Dendritic cell treated with granulocyte-macrophage colony-stimulating factor and Interleukin-4, amounts not matched to agents 40 ng/mL and 50 ng/mL, for 4 days (primary cell): ENCODE data around the gene TOR1B.
"Not testable (repeated sequence)": the region's sequence is repeated elsewhere in the genome, so short reads cannot be mapped to it uniquely, and the experiment has no call there.

ENCODE experiments used
- H3K27ac Mint-ChIP-seq: one replicate; pipeline ENCODE4 v1.8.0; 2022; ENCODE audit warnings: mild to moderate bottlenecking, mixed read lengths
- H3K27me3 Mint-ChIP-seq: one replicate; pipeline ENCODE4 v1.8.0; 2022; ENCODE audit warnings: mild to moderate bottlenecking, mixed read lengths
- H3K36me3 Mint-ChIP-seq: one replicate; pipeline ENCODE4 v1.8.0; 2022; ENCODE audit warnings: low read depth, mixed read lengths
- H3K4me1 Mint-ChIP-seq: one replicate; pipeline ENCODE4 v1.8.0; 2022; ENCODE audit warnings: low read depth, mixed read lengths
- H3K4me3 Mint-ChIP-seq: one replicate; pipeline ENCODE4 v1.8.0; 2022; ENCODE audit warnings: mild to moderate bottlenecking, moderate library complexity, mixed read lengths
- H3K9me3 Mint-ChIP-seq: one replicate; pipeline ENCODE4 v1.8.0; 2022; ENCODE audit warnings: mixed read lengths
- intact Hi-C: fragments of 100-400 bp; cut with micrococcal nuclease; formaldehyde crosslinking; loops from one replicate; pipeline ENCODE4 v1.15.0; 2022

Gene TOR1B

GRCh38 chr9:129781981-129782380, 21.0 kb upstream of the TOR1B start:
- intact Hi-C loops, result loop anchor here (2.0 to 10.0 kb wide), 2 partner anchors 55 to 647 kb away; no protein-coding TSS in a partner anchor
- peaks cover 21% of the 10 kb centered on the region for H3K27me3 Mint-ChIP-seq
- H3K36me3 Mint-ChIP-seq, result no peaks in the 10 kb centered on the region
- peaks cover 31% of the 10 kb centered on the region for H3K4me1 Mint-ChIP-seq
- H3K27ac Mint-ChIP-seq, result no peak overlapping the region
- H3K9me3 Mint-ChIP-seq, result no peaks in the 10 kb centered on the region
- H3K4me3 Mint-ChIP-seq, result no peak overlapping the region

- intact Hi-C loops, result loop anchor here (1.0 to 10.0 kb wide), 4 partner anchors 46 to 649 kb away; partner anchors contain the start of gene ASB6
- no peaks in the 10 kb centered on the region for H3K9me3 Mint-ChIP-seq
- H3K27me3 Mint-ChIP-seq, result peaks cover 26% of the 10 kb centered on the region
- H3K4me3 Mint-ChIP-seq, result no peak overlapping the region
- peaks cover 17% of the 10 kb centered on the region for H3K4me1 Mint-ChIP-seq
- no peaks in the 10 kb centered on the region for H3K36me3 Mint-ChIP-seq
- no peak overlapping the region for H3K27ac Mint-ChIP-seq
These were observed 19.2 kb upstream of the TOR1B start for GRCh38 chr9:129783516-129784361.

- not testable (repeated sequence) for H3K27ac Mint-ChIP-seq, H3K4me3 Mint-ChIP-seq, H3K36me3 Mint-ChIP-seq, H3K9me3 Mint-ChIP-seq
- Mint-ChIP-seq H3K27me3 (peaks cover 27% of the 10 kb centered on the region), H3K4me1 (peaks cover 11% of the 10 kb centered on the region)
- intact Hi-C loops, result loop anchor here (1.0 to 10.0 kb wide), 3 partner anchors 48 to 650 kb away; partner anchors contain the start of gene ASB6
These were observed 18.0 kb upstream of the TOR1B start for GRCh38 chr9:129784970-129785369.

GRCh38 chr9:129785866-129786265, 17.1 kb upstream of the TOR1B start:
- H3K9me3 Mint-ChIP-seq, result no peaks in the 10 kb centered on the region
- intact Hi-C loops, result loop anchor here (2.0 to 10.0 kb wide), 2 partner anchors 143 to 651 kb away; partner anchors contain the start of gene ASB6

GRCh38 chr9:129786481-129786880, 16.5 kb upstream of the TOR1B start:
- Mint-ChIP-seq H3K27me3 (peaks cover 27% of the 10 kb centered on the region), H3K9me3 (no peaks in the 10 kb centered on the region), H3K4me3 (no peak overlapping the region), H3K4me1 (peaks cover 5% of the 10 kb centered on the region), H3K27ac (no peak overlapping the region), H3K36me3 (no peaks in the 10 kb centered on the region)
- intact Hi-C loops, result loop anchor here (10.0 kb wide), 1 partner anchor 652 kb away; no protein-coding TSS in a partner anchor

More at GRCh38 chr9:129785866-129786265, 17.1 kb upstream of the TOR1B start:
- Mint-ChIP-seq H3K36me3 (no peaks in the 10 kb centered on the region), H3K4me1 (peaks cover 6% of the 10 kb centered on the region), H3K27ac (no peak overlapping the region), H3K27me3 (peaks cover 27% of the 10 kb centered on the region), H3K4me3 (no peak overlapping the region)

GRCh38 chr9:129794549-129794948, 8.4 kb upstream of the TOR1B start:
- H3K27me3 Mint-ChIP-seq, result peaks cover 16% of the 10 kb centered on the region
- intact Hi-C loops, result no loop called here
- no peaks in the 10 kb centered on the region for H3K36me3 Mint-ChIP-seq
- no peak overlapping the region for H3K4me3 Mint-ChIP-seq
- H3K27ac Mint-ChIP-seq, result no peak overlapping the region
- no peaks in the 10 kb centered on the region for H3K9me3 Mint-ChIP-seq
- no peaks in the 10 kb centered on the region for H3K4me1 Mint-ChIP-seq

- intact Hi-C loops, H3K4me1 Mint-ChIP-seq, H3K36me3 Mint-ChIP-seq, H3K4me3 Mint-ChIP-seq, H3K9me3 Mint-ChIP-seq, H3K27ac Mint-ChIP-seq: not testable (repeated sequence)
- peaks cover 16% of the 10 kb centered on the region for H3K27me3 Mint-ChIP-seq
These were observed 7.0 kb upstream of the TOR1B start for GRCh38 chr9:129796029-129796428.

- H3K4me3 Mint-ChIP-seq, result no peak overlapping the region
- H3K4me1 Mint-ChIP-seq, result peaks cover 6% of the 10 kb centered on the region
- intact Hi-C loops, result no loop called here
- no peak overlapping the region for H3K27ac Mint-ChIP-seq
- peaks cover 14% of the 10 kb centered on the region for H3K27me3 Mint-ChIP-seq
- H3K36me3 Mint-ChIP-seq, result peaks cover 5% of the 10 kb centered on the region
- no peaks in the 10 kb centered on the region for H3K9me3 Mint-ChIP-seq
These were observed 4.0 kb upstream of the TOR1B start for GRCh38 chr9:129798973-129799372.

GRCh38 chr9:129801504-129801903, 1.5 kb upstream of the TOR1B start:
- Mint-ChIP-seq H3K27me3 (no peaks in the 10 kb centered on the region), H3K4me1 (peaks cover 24% of the 10 kb centered on the region), H3K27ac (peak overlapping the region; percentile 1), H3K4me3 (no peak overlapping the region), H3K9me3 (no peaks in the 10 kb centered on the region), H3K36me3 (peaks cover 20% of the 10 kb centered on the region)
- intact Hi-C loops, result no loop called here

GRCh38 chr9:129803676-129804060, 684 bp downstream of the TOR1B start:
- Mint-ChIP-seq H3K36me3 (peaks cover 41% of the 10 kb centered on the region), H3K27ac (peak overlapping the region; percentile 93), H3K4me3 (peak overlapping the region; percentile 86), H3K4me1 (peaks cover 33% of the 10 kb centered on the region), H3K27me3 (no peaks in the 10 kb centered on the region), H3K9me3 (no peaks in the 10 kb centered on the region)
- intact Hi-C loops, result no loop called here

- Mint-ChIP-seq H3K36me3 (peaks cover 65% of the 10 kb centered on the region), H3K27ac (peak overlapping the region; percentile 32), H3K4me3 (peak overlapping the region; percentile 24), H3K4me1 (peaks cover 33% of the 10 kb centered on the region), H3K27me3 (no peaks in the 10 kb centered on the region), H3K9me3 (no peaks in the 10 kb centered on the region)
- intact Hi-C loops, result no loop called here
These were observed 3.1 kb downstream of the TOR1B start for GRCh38 chr9:129806061-129806460.

- Mint-ChIP-seq H3K9me3 (no peaks in the 10 kb centered on the region), H3K36me3 (peaks cover 91% of the 10 kb centered on the region), H3K4me3 (no peak overlapping the region), H3K4me1 (peaks cover 33% of the 10 kb centered on the region), H3K27ac (no peak overlapping the region), H3K27me3 (no peaks in the 10 kb centered on the region)
- intact Hi-C loops, result no loop called here
These were observed 6.4 kb downstream of the TOR1B start for GRCh38 chr9:129809346-129809745.

GRCh38 chr9:129810116-129810515, 7.1 kb downstream of the TOR1B start:
- Mint-ChIP-seq H3K36me3 (peaks cover 95% of the 10 kb centered on the region), H3K9me3 (no peaks in the 10 kb centered on the region), H3K27ac (no peak overlapping the region), H3K4me1 (peaks cover 38% of the 10 kb centered on the region), H3K27me3 (no peaks in the 10 kb centered on the region), H3K4me3 (no peak overlapping the region)
- intact Hi-C loops, result no loop called here

- Mint-ChIP-seq H3K36me3 (peaks cover 99% of the 10 kb centered on the region), H3K27ac (no peak overlapping the region), H3K4me1 (peaks cover 40% of the 10 kb centered on the region), H3K27me3 (no peaks in the 10 kb centered on the region), H3K9me3 (no peaks in the 10 kb centered on the region), H3K4me3 (no peak overlapping the region)
- intact Hi-C loops, result no loop called here
These were observed 7.8 kb downstream of the TOR1B start for GRCh38 chr9:129810788-129811187.
